Stimulated activated CD4-positive, alpha-beta T cell treated with anti-CD3 and anti-CD28 coated beads, Interleukin-12 subunit alpha, Interleukin-12 subunit beta, amount 100 ng/mL, for 4 hours (primary cell): Measurements from ENCODE around the gene IL1R1.

Source experiments
- DNase-seq: peaks from one replicate; pipeline ENCODE4 v3.0.0-alpha.2; 2020

Gene IL1R1

GRCh38 chr2:102177814-102178478 lies 35.4 kb downstream of the IL1R1 start:
- DNase-seq = no peak

DNA sequence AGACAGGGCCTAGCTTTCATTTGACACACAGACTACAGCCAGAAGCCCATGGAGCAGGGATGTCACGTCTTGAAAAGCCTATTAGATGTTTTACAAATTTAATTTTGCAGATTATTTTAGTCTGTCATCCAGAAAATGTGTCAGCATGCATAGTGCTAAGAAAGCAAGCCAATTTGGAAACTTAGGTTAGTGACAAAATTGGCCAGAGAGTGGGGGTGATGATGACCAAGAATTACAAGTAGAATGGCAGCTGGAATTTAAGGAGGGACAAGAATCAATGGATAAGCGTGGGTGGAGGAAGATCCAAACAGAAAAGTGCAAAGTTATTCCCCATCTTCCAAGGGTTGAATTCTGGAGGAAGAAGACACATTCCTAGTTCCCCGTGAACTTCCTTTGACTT lies 36.5 kb downstream of the IL1R1 start:
- no peak for DNase-seq

- DNase-seq = no peak
Observed at GRCh38 chr2:102179788-102180686, 37.5 kb downstream of the IL1R1 start.

DNA sequence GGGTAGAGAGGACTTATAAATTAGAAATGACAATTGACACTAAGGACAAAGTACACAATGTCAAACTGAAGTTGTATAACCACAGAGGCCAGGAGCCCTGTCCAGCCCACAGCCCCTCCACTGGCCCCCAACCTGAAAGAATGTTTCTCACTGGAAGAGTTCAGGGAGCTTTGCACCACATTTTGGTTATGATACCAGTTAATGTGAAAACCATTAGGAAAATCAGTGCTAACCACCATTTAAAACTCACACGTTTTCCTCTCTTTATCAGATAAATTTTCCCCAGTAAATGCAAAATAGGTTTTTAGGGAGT lies 38.1 kb downstream of the IL1R1 start:
- DNase-seq = no peak

- DNase-seq = no peak
Observed at GRCh38 chr2:102181376-102181775, 38.8 kb downstream of the IL1R1 start.

DNA sequence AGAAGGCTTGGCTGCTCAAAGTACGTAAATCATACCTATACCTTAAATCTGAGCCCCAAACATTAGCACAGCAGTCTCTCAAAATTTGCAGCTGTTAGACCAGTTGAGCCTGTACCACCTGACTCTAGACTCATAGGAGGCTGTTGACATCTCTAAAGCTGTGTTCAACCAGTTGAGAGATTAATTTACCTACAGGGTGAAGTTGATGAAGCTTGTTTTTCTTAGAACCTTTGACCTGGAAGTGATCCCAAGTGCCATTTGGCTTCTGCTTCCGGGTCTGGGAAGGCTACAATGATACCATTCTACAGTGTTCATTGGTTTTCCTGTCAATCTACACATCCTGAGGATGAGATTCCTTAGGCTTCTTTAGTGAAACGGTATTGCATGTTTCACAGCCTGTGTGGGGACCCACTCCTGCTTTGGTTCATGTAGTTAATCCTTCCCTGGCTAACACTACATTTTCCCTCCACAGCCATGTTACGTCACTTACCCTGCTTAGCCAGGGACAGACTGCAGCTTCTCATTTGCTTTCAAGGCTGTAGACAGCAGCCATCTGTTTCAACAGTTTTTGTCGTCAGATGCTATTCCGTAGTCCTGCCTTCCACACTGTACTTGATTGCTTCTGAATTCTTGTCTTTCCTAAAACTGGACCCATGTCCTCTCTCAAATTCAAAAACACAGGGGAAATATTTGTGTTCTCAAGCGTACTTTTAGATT lies 39.5 kb downstream of the IL1R1 start:
- DNase-seq = no peak

- no peak for DNase-seq
Observed at GRCh38 chr2:102184018-102184417, 41.5 kb downstream of the IL1R1 start.

DNA sequence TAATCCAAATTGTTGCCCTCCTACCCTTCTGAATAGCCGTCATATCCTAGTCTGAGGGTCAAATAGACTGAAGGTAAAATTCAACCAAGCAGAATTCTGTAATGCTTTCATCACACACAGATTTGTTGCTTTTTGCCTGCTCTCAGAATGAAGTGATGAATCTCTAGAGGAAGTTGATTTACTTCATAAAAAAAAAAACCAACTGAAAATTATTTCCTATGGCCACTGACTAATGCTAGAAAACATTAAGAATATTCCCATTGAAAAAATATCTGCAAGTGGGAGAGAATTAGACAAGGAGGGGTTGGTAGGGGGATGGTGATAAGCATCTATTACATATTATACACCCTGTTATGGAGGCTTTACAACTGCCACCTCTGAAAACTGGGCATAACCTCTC lies 42.0 kb downstream of the IL1R1 start:
- DNase-seq = no peak

DNA sequence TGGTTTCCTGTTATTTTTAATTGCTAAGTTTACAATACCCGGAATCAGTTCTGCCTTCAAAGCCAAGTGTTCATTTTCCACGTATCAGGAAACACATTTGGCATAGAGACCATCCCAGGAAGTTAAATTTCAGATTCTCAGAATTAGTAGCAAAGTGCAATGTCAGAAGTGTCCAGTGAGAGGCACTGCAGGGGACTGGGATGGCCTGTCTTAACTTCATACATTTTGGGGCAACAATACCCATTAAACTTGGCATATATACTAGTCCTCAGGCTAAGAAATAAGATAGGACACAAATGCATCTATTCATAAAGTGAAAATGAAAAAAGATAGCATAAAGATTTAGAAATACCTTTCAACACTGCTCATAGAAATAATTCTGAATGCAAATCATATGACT lies 42.8 kb downstream of the IL1R1 start:
- DNase-seq = no peak

DNA sequence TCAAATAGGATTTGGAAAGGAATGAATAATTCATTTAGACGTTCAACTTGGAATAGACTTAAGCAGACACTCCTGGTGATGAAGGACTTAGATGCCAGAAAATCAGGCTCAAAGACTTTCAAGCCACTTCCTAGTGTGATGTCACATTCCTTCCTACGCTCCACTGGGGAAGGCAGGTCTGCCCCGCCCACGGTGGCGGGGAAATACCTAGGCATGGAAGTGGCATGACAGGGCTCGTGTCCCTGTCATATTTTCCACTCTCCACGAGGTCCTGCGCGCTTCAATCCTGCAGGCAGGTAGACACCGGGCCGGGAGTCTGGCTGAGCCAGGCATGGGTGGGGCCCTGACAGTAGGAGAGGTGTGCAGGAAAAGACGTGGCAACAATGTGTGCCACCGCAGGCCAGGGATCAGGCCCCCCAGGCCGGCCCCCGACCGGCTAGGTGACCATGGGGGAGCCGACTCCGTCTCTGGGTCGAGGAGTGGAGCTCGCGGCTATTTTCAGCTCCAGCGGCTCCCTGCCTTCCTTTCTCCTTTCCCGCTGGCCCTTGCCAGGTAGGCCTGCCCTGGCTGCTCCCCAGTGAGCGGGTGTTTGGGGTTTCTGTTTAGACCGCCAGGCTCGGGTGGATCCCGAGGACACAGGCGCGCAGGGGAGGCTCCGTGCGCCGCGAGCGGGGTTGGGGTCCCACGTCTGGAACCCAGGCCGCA lies 44.4 kb downstream of the IL1R1 start, which contains the start of gene IL1RL2:
IL1RL2 (plus strand) TSS at position 233 of the 705 bp plus-strand sequence. CDS start 845 bp downstream, outside the sequence.
- DNase-seq = peak; percentile 33

- DNase-seq = peak; percentile 55
Observed at GRCh38 chr2:102187496-102188150, 45.1 kb downstream of the IL1R1 start.

DNA sequence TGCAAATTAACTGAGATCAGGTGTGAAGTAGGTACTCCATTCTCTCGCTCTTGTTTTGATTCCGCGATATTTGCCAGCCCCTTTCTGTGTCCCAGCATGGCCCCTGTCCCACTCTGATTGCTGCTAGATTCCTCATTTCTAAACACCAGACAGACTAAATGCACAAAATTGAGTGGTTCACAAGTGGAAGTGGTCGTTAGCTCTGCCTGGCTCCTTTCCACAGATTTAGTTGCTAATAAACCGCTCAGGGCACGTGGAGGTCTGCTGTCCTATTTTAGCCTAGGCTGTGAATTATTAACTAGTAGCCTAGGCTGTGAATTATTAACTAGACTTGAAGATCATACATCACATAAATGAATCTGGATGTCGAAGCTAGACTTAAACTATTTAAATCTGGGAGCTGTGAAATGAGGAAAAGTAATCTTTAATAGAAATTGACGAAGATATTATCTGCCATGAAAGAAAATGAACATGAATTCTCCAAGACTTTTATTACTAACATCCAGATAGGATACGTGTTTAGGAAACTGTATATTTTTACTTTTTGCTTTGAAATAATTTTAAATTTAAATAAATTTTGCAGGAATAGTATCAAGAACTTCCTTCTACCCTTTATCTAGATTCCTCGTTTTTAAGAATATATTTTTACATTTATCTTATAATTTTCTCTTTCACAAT lies 48.0 kb downstream of the IL1R1 start:
- DNase-seq = no peak

DNA sequence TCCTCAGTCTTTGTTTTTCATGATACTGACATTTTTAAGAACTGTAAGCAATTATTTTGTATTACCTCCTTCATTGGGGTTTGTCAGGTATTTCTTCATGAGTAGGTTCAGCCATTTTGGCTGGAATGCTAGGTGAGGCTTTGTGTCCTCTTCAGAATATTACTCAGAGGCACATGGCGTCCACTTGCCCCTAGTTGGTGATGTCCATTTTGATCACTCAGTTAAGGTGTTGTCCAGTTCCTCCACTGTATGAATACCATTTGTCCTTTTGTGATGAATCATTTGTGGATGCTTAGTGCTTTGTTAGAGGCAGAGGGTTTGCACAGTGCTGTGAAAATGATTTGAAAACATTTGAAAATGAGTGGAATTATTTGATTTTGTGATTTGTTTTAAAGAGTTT lies 49.0 kb downstream of the IL1R1 start:
- DNase-seq = no peak

- no peak for DNase-seq
Observed at GRCh38 chr2:102193074-102193473, 50.5 kb downstream of the IL1R1 start.

- no peak for DNase-seq
Observed at GRCh38 chr2:102194609-102195268, 52.2 kb downstream of the IL1R1 start.

GRCh38 chr2:102197389-102198137 lies 55.0 kb downstream of the IL1R1 start:
- DNase-seq = no peak

DNA sequence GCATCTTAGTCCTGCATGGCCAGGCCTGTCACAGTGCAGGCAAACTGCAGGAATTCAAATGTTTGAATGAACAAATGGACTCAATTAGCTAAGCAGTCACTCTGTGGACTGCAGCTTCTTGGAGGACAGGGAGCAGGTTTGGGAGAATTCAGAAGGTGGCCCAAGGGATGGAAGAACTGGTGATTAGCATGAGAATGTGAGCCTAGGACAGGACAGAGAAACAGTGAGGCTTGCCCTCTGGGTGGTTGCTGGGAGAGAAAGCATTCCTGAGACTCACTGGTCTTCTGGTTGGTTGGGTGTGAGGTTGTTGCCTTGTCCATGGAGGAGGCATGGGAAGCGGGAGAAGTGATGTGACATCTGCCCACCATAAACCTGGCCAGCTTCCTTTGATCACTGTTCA lies 58.0 kb downstream of the IL1R1 start:
- DNase-seq = no peak

DNA sequence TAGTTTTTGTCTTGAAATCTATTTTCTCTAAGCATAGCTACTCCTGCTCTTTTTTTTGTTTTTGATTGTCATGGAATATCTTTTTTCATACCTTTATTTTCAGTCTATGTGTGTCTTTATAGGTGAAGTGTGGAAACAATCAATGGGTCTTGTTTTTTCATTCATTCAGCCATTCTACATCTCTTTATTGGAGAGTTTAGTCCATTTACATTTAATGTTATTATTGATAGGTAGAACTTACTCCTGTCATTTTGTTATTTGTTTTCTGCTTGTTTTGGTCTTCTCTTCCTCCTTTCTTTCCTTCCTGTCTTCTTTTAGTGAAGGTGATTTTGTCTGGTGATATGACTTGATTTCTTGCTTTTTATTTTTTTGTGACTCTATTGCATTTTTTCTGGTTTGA lies 62.1 kb downstream of the IL1R1 start:
- no peak for DNase-seq

GRCh38 chr2:102206666-102207341 lies 64.3 kb downstream of the IL1R1 start:
- DNase-seq = no peak

DNA sequence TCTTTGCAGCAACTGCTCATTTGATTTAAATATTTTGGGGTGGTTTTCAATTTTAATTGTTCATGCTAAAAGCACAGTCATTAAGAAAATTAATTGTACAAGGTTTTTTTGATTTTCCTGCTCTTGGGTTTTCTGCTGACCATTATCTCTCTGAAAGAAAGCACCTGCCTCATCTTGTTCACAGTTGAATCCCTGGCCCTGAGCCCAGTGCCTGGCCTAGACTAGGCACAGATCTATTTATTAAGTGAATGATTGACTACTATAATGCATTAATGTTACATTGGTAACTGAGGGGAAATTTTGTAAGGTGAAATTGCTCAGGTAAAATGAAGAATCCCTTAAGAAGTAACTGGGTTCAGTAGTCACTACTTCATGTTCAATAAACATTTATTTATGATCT lies 66.2 kb downstream of the IL1R1 start:
- no peak for DNase-seq
